ENCODE data around the gene PJA1. TPM values are rescaled to one million over a fixed set of nuclear protein-coding genes. Genes with fewer than 3 reads are reported as not detected.

PJA1 gene
- total RNA-seq, 1 donor = 16.7 TPM

DNA sequence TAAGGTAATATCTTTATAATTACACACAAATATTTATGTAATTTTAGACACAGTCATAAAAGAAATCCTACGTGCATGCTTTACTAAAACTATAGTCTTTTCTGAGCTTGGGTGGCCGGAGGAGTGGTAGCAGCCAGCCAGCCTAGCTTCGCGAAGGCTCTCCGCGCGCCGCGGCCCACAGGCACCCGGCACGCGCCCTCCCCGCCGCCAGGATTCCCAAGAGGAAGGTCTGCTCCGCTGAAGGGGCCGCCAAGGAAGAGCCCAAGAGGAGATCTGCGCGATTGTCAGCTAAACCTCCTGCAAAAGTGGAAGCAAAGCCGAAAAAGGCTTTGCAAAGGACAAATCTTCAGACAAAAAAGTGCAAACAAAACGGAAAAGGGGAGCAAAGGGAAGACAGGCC, 8.7 kb upstream of the PJA1 start:
- no peak for DNase-seq (ENCODE audit: low read depth in 2 of 3, low spot score in 2 of 3)

DNA sequence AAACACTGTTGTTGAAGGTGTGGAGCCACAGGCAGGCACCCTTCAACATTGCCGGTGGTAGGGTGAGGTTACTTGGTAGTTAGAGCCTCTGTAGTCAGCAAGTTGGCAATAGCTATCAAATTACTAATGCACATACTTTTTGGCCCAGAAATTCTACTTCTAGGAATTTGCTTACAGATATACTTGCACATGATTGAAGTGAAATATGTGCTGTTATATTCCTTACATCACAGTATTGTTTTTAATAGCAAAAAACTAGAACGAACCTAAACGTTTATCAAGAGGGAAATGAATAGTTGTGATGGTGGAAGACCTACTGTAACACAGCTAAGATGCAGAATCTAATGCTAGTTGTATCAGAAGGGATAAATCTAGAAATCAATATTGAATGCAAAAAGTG, 7.7 kb upstream of the PJA1 start:
- DNase-seq (ENCODE audit: low read depth in 2 of 3, low spot score in 2 of 3) = no peak

DNA sequence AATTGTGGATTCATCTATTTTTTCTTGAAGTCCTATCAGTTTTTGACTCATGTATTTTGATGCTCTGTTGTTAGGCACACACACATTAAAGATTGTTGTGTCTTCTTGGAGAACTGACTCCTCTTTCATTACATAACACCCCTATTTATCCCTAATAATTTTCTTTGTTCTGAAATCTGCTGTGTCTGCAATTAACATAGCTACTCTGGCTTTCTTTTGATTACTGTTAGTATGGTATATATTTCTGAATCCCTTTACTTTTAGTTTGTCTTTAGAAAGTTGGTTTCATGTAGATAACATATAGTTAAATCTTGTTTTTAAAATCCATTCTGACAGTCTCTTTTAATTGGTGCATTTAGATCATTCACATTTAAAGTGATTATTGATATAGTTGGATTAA, 5.1 kb upstream of the PJA1 start:
- DNase-seq (ENCODE audit: low read depth in 2 of 3, low spot score in 2 of 3) = no peak

DNA sequence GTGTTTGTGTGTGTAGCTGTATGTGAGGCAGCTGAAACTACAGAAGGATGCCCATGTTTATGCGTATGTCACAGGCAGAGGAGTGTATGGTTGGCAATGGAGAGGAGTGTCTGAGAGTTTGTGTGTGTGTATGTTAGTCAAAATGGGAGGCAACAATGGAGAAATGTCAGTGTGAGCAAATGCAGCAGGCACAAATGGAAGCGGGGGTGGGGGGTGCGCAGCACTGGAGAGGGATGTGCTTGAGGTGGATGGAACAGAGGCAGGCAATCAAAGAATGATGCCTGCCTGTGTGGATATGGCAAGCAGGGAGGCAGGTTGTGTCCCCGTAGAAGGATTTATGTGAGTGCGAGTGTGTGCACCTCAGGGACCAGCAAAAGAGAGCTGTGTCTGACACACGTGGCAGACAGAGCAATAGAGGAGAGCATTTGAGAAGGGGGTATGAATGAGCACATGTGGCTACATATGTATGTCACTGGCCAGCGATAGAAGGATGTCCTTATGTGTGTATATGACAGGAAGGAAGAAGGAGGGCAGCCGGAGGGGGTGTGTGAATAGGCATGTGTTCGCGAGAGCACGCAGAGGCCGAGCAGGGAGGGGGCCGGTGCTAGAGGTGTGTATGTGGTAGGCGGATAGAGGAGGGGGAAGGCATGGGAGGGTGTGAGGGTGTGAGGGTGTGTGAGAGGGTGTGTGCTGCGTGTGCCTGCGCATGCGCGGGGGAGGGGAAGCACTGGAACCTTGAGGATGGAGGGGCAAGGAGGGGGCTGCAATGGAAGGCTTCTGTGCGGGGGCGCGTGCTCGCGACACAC, 1.1 kb downstream of the PJA1 start:
- peak in 2 of 3 donors; percentile 26 to 55 for DNase-seq (ENCODE audit: low read depth in 2 of 3, low spot score in 2 of 3)

DNA sequence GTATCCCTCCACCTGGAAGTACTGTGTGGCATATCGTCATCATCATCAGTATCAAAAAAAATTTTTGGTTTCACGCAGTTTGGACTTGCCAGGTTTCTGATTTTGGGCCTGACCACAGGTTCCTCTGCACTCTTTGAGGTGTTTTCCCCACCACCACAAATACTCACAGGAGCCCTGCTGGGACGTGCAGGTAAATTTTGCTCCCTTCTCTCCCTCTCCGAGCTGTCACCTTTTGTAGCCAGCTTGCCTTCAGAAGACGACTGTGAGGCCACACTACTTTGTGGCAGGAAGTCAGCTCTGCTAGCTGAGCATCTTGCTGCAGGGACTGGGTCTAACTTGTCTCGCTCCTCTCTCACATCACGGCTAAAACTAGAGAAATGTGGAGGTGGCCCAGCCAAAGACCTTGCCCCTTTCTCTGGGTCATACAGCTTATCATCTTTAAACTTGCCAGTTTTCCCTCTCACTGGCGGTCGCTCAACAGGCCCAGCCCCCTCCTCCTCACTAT, 2.8 kb downstream of the PJA1 start:
- DNase-seq (ENCODE audit: low read depth in 2 of 3, low spot score in 2 of 3) = no peak

DNA sequence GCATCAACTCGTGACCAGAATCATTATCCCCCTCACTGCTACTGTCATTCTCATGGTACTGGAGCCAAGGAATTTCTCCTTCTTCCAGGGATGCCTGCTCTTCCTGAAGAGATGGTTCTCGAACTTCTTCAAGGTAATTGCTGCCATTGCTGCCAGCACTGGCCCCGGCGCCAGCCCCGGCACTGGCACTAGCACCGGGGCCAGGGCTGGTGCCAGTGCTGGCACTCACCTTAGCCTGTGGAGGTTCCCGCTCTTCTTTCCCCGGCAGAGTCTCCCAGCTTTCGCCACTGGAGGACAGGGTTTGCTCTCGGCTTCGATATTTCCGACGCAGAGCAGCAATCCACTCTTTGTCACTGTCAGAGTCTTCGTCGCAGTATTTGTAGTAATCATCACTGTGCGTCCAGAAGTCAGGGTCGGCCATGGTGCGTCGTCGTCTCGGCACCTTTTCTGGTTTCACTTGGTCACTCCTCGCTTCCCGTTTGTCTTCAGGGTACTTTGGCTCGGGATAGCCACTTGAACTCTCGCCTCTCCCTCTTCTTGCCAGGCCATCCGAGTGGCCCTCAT, 3.4 kb downstream of the PJA1 start:
- DNase-seq (ENCODE audit: low read depth in 2 of 3, low spot score in 2 of 3) = no peak

- DNase-seq (ENCODE audit: low read depth in 2 of 3, low spot score in 2 of 3) = no peak
These were observed 3.9 kb downstream of the PJA1 start for GRCh38 chrX:69161371-69161770.

- peak in 1 of 3 donors; percentile 63 for DNase-seq (ENCODE audit: low read depth in 2 of 3, low spot score in 2 of 3)
These were observed 6.9 kb downstream of the PJA1 start for GRCh38 chrX:69158166-69158980.

GRCh38 chrX:69156638-69157037, 8.6 kb downstream of the PJA1 start:
- DNase-seq (ENCODE audit: low read depth in 2 of 3, low spot score in 2 of 3) = no peak

GRCh38 chrX:69155786-69156520, 9.3 kb downstream of the PJA1 start:
- no peak for DNase-seq (ENCODE audit: low read depth in 2 of 3, low spot score in 2 of 3)

DNA sequence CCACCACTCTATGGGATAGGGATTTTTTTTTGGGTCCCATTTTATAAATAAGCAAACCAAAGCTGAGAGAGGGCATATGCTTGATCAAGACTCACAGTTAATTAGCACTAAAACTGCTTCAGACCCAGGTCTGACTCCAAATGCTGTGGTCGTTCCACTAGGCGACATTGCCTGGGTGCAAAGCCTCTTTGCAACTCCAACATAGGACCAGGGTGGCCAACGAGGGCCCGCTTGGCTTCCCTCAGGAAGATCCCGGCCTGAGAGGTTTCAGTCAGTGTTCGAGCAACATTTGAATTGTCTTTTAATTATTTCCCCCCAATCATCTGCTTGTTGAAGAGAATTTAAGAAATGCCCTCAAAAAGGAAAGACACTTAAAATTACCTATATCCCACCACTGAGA, 11.2 kb downstream of the PJA1 start:
- no peak for DNase-seq (ENCODE audit: low read depth in 2 of 3, low spot score in 2 of 3)

- DNase-seq (ENCODE audit: low read depth in 2 of 3, low spot score in 2 of 3) = no peak
These were observed 12.1 kb downstream of the PJA1 start for GRCh38 chrX:69153060-69153730.

DNA sequence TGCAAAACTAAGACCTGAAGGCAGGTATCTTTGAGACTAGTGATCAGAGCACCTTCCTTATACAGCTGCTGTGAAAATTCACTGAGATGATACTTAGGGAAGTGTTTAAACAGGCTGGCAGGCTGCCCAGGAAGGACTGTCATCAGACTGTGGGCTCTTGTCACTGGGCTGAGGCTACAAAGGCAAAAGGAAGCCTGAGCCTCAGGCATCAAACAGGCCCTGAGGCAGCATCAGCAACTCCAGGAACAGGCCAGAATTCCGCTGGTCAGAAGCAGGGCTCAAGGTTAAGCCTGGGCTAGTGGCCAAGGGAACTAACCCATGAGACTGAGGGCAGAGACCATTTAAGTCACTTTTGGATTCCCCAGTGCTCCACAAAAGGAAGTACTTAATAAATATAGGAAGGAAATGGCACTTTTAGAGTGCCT, 12.8 kb downstream of the PJA1 start:
- DNase-seq (ENCODE audit: low read depth in 2 of 3, low spot score in 2 of 3) = peak in 1 of 3 donors; percentile 74

GRCh38 chrX:69151866-69152284, 13.4 kb downstream of the PJA1 start:
- DNase-seq (ENCODE audit: low read depth in 2 of 3, low spot score in 2 of 3) = no peak

- no peak for DNase-seq (ENCODE audit: low read depth in 2 of 3, low spot score in 2 of 3)
These were observed 14.8 kb downstream of the PJA1 start for GRCh38 chrX:69150281-69150960.

DNA sequence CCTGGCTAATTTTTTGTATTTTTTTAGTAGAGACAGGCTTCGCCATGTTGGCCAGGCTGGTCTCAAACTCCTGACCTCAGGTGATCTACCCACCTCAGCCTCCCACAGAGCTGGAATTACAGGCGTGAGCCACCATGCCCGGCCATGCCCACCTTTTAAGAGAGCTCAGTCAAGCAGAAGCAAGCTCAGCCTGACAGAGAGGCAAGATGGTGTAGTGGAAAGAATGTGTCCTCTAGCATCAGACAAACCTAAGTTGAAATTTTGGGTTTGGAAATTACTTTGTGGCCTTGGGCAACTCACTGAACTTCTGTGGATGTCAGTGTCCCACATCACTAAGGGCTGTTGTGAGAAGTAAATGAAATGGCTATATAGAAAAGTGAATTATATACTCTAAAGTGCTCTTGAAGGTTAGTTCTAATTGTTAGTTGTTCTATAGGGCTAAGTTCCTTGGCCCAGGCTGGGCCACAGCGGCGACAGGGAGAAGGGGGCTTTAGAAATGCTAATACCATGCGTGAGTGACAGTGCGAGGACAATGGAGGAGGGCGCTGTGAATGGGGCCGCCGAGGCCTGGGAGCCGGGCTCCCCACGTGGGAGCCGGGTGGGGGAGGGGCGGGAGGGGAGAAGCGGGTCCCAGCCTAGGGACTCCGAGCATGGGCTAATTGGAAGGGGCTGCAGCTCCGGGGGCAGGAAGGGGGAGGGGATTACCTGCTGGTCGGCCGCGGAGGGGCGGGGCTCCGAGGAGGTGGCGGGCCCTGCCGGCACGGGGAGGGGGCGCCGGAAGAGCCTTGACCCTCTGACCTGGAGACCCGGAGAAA, 15.6 kb downstream of the PJA1 start:
- DNase-seq (ENCODE audit: low read depth in 2 of 3, low spot score in 2 of 3) = no peak

DNA sequence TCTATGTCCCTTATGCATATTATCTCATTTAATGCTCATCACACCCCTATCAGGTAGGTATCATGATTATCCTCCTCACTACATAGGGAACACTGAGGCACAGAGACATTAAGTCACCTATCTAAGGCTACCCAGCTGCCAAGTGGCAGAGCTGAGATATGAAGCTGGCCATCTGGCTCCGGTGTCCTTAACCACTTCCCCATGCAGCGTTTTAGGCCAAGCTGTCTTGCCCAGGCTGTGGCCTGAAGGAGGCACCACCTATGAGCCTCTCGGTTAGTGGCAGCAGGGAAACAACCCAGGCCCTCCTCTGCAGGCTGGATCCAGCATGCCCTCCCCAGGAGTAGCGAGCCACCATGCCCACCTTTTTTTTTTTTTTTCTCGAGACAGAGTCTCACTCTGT, 16.3 kb downstream of the PJA1 start:
- peak in 1 of 3 donors; percentile 44 for DNase-seq (ENCODE audit: low read depth in 2 of 3, low spot score in 2 of 3)

GRCh38 chrX:69146739-69147138, 18.5 kb downstream of the PJA1 start:
- DNase-seq (ENCODE audit: low read depth in 2 of 3, low spot score in 2 of 3) = no peak

- no peak for DNase-seq (ENCODE audit: low read depth in 2 of 3, low spot score in 2 of 3)
These were observed 19.5 kb downstream of the PJA1 start for GRCh38 chrX:69145714-69146113.
